IMR-90 (cell line): Measurements from ENCODE around the gene GPR15. TPM values are rescaled to one million over a fixed set of nuclear protein-coding genes. Genes with fewer than 3 reads are reported as not detected.

ENCODE experiments used
- ATAC-seq: fragments of 200-7000 bp; cut with Tn5 transposase; 2 replicates; pipeline ENCODE4 v1.9.1; 2020; ENCODE audit warnings: low read depth, mild to moderate bottlenecking, moderate library complexity
- BruUV-seq: library from RNA; stranded (reverse); fragments of 400-500 nt; replicated peaks from 2 replicates; lab custom pipeline; 2021; lab: Mats Ljungman, UMichigan
- CTCF ChIA-PET: fragments of 300-600 bp; formaldehyde crosslinking; extraction: SDS; loops from one replicate; lab custom pipeline; 2021; ENCODE audit warnings: antibody characterized with exemption; lab: Yijun Ruan, JAX
- POLR2A ChIA-PET: fragments of 300-600 bp; sonication (Branson Sonifier 250); formaldehyde crosslinking; loops from one replicate; lab custom pipeline; 2022; ENCODE audit warnings: antibody characterized with exemption; ENCODE audit not compliant: unreplicated experiment; lab: Charles Lee
- DNase-seq: peaks from one replicate; pipeline ENCODE4 v3.0.0; 2013
- H2AFZ ChIP-seq: replicated peaks from 2 replicates; pipeline ENCODE3; 2013; ENCODE audit warnings: low read length, mild to moderate bottlenecking; ENCODE audit not compliant: poor library complexity
- H2AK5ac ChIP-seq: 2 replicates; pipeline ENCODE4 v1.6.1; 2013; ENCODE audit warnings: low read depth, low read length, inconsistent platforms
- H2AK9ac ChIP-seq: replicated peaks from 2 replicates; pipeline ENCODE3; 2013; ENCODE audit warnings: mild to moderate bottlenecking, low read depth, low read length, moderate library complexity; ENCODE audit not compliant: poor library complexity
- H2BK120ac ChIP-seq: 2 replicates; pipeline ENCODE4 v1.6.1; 2013; ENCODE audit warnings: low read depth, low read length, inconsistent platforms
- H2BK15ac ChIP-seq: 3 replicates; pipeline ENCODE4 v1.6.1; 2013; ENCODE audit warnings: low read depth, low read length, inconsistent platforms
- H2BK20ac ChIP-seq: 2 replicates; pipeline ENCODE4 v1.6.1; 2013; ENCODE audit warnings: low read depth, mild to moderate bottlenecking, inconsistent platforms, low read length, moderate library complexity
- H2BK5ac ChIP-seq: 2 replicates; pipeline ENCODE4 v1.6.1; 2013; ENCODE audit warnings: mild to moderate bottlenecking, low read depth, low read length, inconsistent platforms; ENCODE audit not compliant: poor library complexity, severe bottlenecking
- H3K14ac ChIP-seq: replicated peaks from 2 replicates; pipeline ENCODE4 v1.6.1; 2013; ENCODE audit warnings: low read depth, low read length, inconsistent platforms
- H3K18ac ChIP-seq: 2 replicates; pipeline ENCODE4 v1.6.1; 2013; ENCODE audit warnings: low read depth, low read length, control low read depth
- H3K23ac ChIP-seq: 2 replicates; pipeline ENCODE4 v1.6.1; 2013; ENCODE audit warnings: low read depth, low read length, inconsistent platforms
- H3K27ac ChIP-seq: 2 replicates; pipeline ENCODE4 v1.5.1; 2013; ENCODE audit warnings: mild to moderate bottlenecking, control low read depth, low read length; ENCODE audit not compliant: insufficient read depth
- H3K27me3 ChIP-seq: 2 replicates; pipeline ENCODE4 v1.6.1; 2013; ENCODE audit warnings: low read length; ENCODE audit not compliant: control insufficient read depth, insufficient read depth
- H3K36me3 ChIP-seq: 2 replicates; pipeline ENCODE4 v1.6.1; 2013; ENCODE audit warnings: low read length, mixed read lengths; ENCODE audit not compliant: control insufficient read depth, insufficient read depth
- H3K4ac ChIP-seq: 2 replicates; pipeline ENCODE4 v1.6.1; 2013; ENCODE audit warnings: low read depth, low read length, inconsistent platforms
- H3K4me1 ChIP-seq: 2 replicates; pipeline ENCODE4 v1.6.1; 2013; ENCODE audit warnings: low read length, mixed read lengths; ENCODE audit not compliant: control insufficient read depth, insufficient read depth
- H3K4me2 ChIP-seq: 2 replicates; pipeline ENCODE4 v1.6.1; 2013; ENCODE audit warnings: low read depth, mild to moderate bottlenecking, control low read depth, low read length, moderate library complexity
- H3K4me3 ChIP-seq: 2 replicates; pipeline ENCODE4 v1.5.1; 2013; ENCODE audit warnings: low read depth, mild to moderate bottlenecking, control low read depth, low read length, moderate library complexity; ENCODE audit not compliant: insufficient read depth
- H3K56ac ChIP-seq: 2 replicates; pipeline ENCODE4 v1.6.1; 2013; ENCODE audit warnings: low read length, inconsistent platforms; ENCODE audit not compliant: insufficient read depth; ENCODE audit errors: extremely low read depth
- H3K79me1 ChIP-seq, 2 experiments: 2 replicates each; pipeline ENCODE4 v1.6.1; 2013; ENCODE audit warnings: low read length in 2 of 2, inconsistent platforms in 1 of 2, low read depth in 1 of 2
- H3K9ac ChIP-seq: 2 replicates; pipeline ENCODE4 v1.6.1; 2013; ENCODE audit warnings: low read depth, low read length, control low read depth
- H3K9me1 ChIP-seq: 2 replicates; pipeline ENCODE4 v1.6.1; 2013; ENCODE audit warnings: low read length, inconsistent platforms; ENCODE audit not compliant: insufficient read depth
- H3K9me3 ChIP-seq: 2 replicates; pipeline ENCODE4 v1.6.1; 2013; ENCODE audit warnings: low read length; ENCODE audit not compliant: control insufficient read depth, insufficient read depth
- H4K20me1 ChIP-seq: 2 replicates; pipeline ENCODE4 v1.6.1; 2013; ENCODE audit warnings: low read length, inconsistent platforms; ENCODE audit not compliant: insufficient read depth
- H4K5ac ChIP-seq: 2 replicates; pipeline ENCODE4 v1.6.1; 2013; ENCODE audit warnings: mild to moderate bottlenecking, low read depth, low read length, control low read depth
- H4K8ac ChIP-seq, 2 experiments: 2 replicates each; pipeline ENCODE4 v1.6.1; 2013; ENCODE audit warnings: low read depth in 2 of 2, low read length in 2 of 2, control low read depth in 1 of 2, inconsistent platforms in 1 of 2
- H4K91ac ChIP-seq: 2 replicates; pipeline ENCODE4 v1.6.1; 2013; ENCODE audit warnings: low read depth, low read length, inconsistent platforms; ENCODE audit not compliant: insufficient read depth
- BHLHE40 ChIP-seq: fragments of 150-350 bp; IDR thresholded peaks from 2 replicates; pipeline ENCODE4 v1.6.1; 2016; ENCODE audit warnings: mild to moderate bottlenecking, low read depth, low read length
- CEBPB ChIP-seq: IDR thresholded peaks from 2 replicates; pipeline ENCODE4 v1.6.1; 2012; ENCODE audit warnings: low read depth, low read length, improper control_type of control experiment
- CHD1 ChIP-seq: IDR thresholded peaks from 2 replicates; pipeline ENCODE4 v1.6.1; 2012; ENCODE audit warnings: low read depth, low read length, improper control_type of control experiment
- CTCF ChIP-seq: conservative IDR thresholded peaks from 2 replicates; pipeline ENCODE4 v1.5.1; 2012; ENCODE audit warnings: mild to moderate bottlenecking, low read depth, low read length, improper control_type of control experiment
- ELK1 ChIP-seq: fragments of 150-350 bp; IDR thresholded peaks from 2 replicates; pipeline ENCODE4 v1.6.1; 2016; ENCODE audit warnings: low read depth, mild to moderate bottlenecking, low read length, moderate library complexity, borderline replicate concordance
- FOS ChIP-seq: fragments of 150-350 bp; IDR thresholded peaks from 2 replicates; pipeline ENCODE4 v1.6.1; 2016; ENCODE audit warnings: low read depth, low read length
- MAFK ChIP-seq: IDR thresholded peaks from 2 replicates; pipeline ENCODE4 v1.6.1; 2012; ENCODE audit warnings: low read depth, low read length, improper control_type of control experiment
- MAZ ChIP-seq: IDR thresholded peaks from 2 replicates; pipeline ENCODE4 v1.6.1; 2012; ENCODE audit warnings: low read depth, mild to moderate bottlenecking, low read length, improper control_type of control experiment, moderate library complexity, borderline replicate concordance
- MXI1 ChIP-seq: IDR thresholded peaks from 2 replicates; pipeline ENCODE4 v1.6.1; 2012; ENCODE audit warnings: low read depth, mild to moderate bottlenecking, low read length, moderate library complexity, borderline replicate concordance
- NFE2L2 ChIP-seq: fragments of 150-350 bp; IDR thresholded peaks from 2 replicates; pipeline ENCODE4 v1.6.1; 2016; ENCODE audit warnings: low read depth, mild to moderate bottlenecking, low read length
- POLR2A ChIP-seq: IDR thresholded peaks from 2 replicates; pipeline ENCODE4 v1.6.1; 2012; ENCODE audit warnings: mild to moderate bottlenecking, low read depth, low read length
- RAD21 ChIP-seq: IDR thresholded peaks from 2 replicates; pipeline ENCODE4 v1.6.1; 2012; ENCODE audit warnings: low read length, improper control_type of control experiment
- RCOR1 ChIP-seq: IDR thresholded peaks from 2 replicates; pipeline ENCODE4 v1.6.1; 2012; ENCODE audit warnings: mild to moderate bottlenecking, low read length, improper control_type of control experiment; ENCODE audit not compliant: insufficient replicate concordance
- RFX5 ChIP-seq: IDR thresholded peaks from 2 replicates; pipeline ENCODE4 v1.8.0; 2012; ENCODE audit warnings: low read depth, mild to moderate bottlenecking, low read length, moderate library complexity
- SMC3 ChIP-seq: fragments of 150-350 bp; IDR thresholded peaks from 2 replicates; pipeline ENCODE4 v1.6.1; 2016; ENCODE audit warnings: low read depth, mild to moderate bottlenecking, antibody characterized with exemption, low read length, moderate library complexity
- USF2 ChIP-seq: fragments of 150-350 bp; IDR thresholded peaks from 2 replicates; pipeline ENCODE4 v1.6.1; 2017; ENCODE audit warnings: mild to moderate bottlenecking, antibody characterized with exemption, low read length, low read depth
- WGBS, 2 experiments: methylation state at CpG; one replicate each; pipeline versions ENCODE4 v1.1.5 to v1.1.7; 2013; ENCODE audit warnings: missing lambda C conversion rate in 2 of 2; ENCODE audit not compliant: insufficient read length in 1 of 2; ENCODE audit errors: extremely low coverage in 2 of 2; 5-methylcytosine and 5-hydroxymethylcytosine counted together
- dilution Hi-C: fragments of 300-500 bp; cut with HindIII; formaldehyde crosslinking; loops from one replicate; pipeline ENCODE4 v1.14.3; 2018; ENCODE audit warnings: low sequenced_read_pairs; ENCODE audit not compliant: unreplicated experiment
- in situ Hi-C: fragments of 300-500 bp; cut with MboI; formaldehyde crosslinking; loops from 3 replicates; pipeline ENCODE4 v1.14.3; 2019; ENCODE audit warnings: low sequenced_read_pairs, inconsistent platforms, mixed read lengths
- intact Hi-C: fragments of 100-400 bp; cut with micrococcal nuclease; formaldehyde crosslinking; loops from 2 replicates; pipeline ENCODE4 v1.10.0; 2022
- polyA plus RNA-seq, 3 experiments: library from polyadenylated mRNA; depleted of rRNA; stranded (reverse); fragments of >200 nt; gene quantifications; 2 replicates each; pipeline ENCODE4 v1.2.3, GENCODE V29; 2012; ENCODE audit warnings: low replicate concordance in 1 of 3
- total RNA-seq: library from RNA; depleted of rRNA; stranded (reverse); fragments of >200 nt; gene quantifications from 2 replicates; pipeline ENCODE4 v1.2.3, GENCODE V29; 2012

The GPR15 gene
- total and polyA plus RNA-seq, 2 of the 4 experiments (the other 2 are of a cell fraction), result not detected

GRCh38 chr3:98514948-98515347 lies 16.8 kb upstream of the GPR15 start:
- H3K9me1 ChIP-seq, result no peaks in the 10 kb centered on the region
- no TSS peak for BruUV-seq
- no peak overlapping the region for H3K9ac ChIP-seq
- H3K9me3 ChIP-seq, result no peaks in the 10 kb centered on the region
- H3K23ac ChIP-seq, result no peak overlapping the region
- dilution Hi-C loops, result no loop called here
- DNase-seq (no peak), ATAC-seq (no peak)
- in situ Hi-C loops, result no loop called here
- H4K5ac ChIP-seq, result no peak overlapping the region
- no peak overlapping the region for H4K8ac ChIP-seq
- no peaks in the 10 kb centered on the region for H3K27me3 ChIP-seq
- peaks cover 2% of the 10 kb centered on the region; the same call in 1 of the 2 replicates for H3K4me1 ChIP-seq
- no peak for TF ChIP-seq MAFK
- no peak for TF ChIP-seq RAD21
- TF ChIP-seq CEBPB, result no peak
- TF ChIP-seq MXI1, result no peak
- TF ChIP-seq SMC3, result no peak
- no peak for TF ChIP-seq RFX5
- TF ChIP-seq ELK1, result no peak
- TF ChIP-seq POLR2A, result no peak
- no peak for TF ChIP-seq NFE2L2
- no peak for TF ChIP-seq RCOR1
- TF ChIP-seq CHD1, result no peak
- no peak for TF ChIP-seq USF2
- TF ChIP-seq MAZ, result no peak
- no peak for TF ChIP-seq CTCF
- TF ChIP-seq BHLHE40, result no peak
- TF ChIP-seq FOS, result no peak
- no peak overlapping the region for H3K18ac ChIP-seq
- no peak overlapping the region for H3K4me2 ChIP-seq
- no peak overlapping the region for H3K27ac ChIP-seq
- H4K91ac ChIP-seq, result no peak overlapping the region
- peaks cover 9% of the 10 kb centered on the region for H3K36me3 ChIP-seq
- H2BK5ac ChIP-seq, result no peak overlapping the region
- no peak overlapping the region for H3K56ac ChIP-seq
- POLR2A ChIA-PET, result no interaction called here
- H3K79me1 ChIP-seq, result peaks cover 9 to 11% of the 10 kb centered on the region in 2 experiments
- no peak overlapping the region for H2BK20ac ChIP-seq
- no CpG with 5 or more reads among the region's 1 CpG for whole genome bisulfite sequencing, 2 experiments
- no peak overlapping the region for H2AK9ac ChIP-seq
- CTCF ChIA-PET, result no interaction called here
- H2AFZ ChIP-seq, result no peak overlapping the region
- H3K14ac ChIP-seq, result no peak overlapping the region
- H2BK15ac ChIP-seq, result no peak overlapping the region
- H3K4ac ChIP-seq, result no peak overlapping the region
- H4K20me1 ChIP-seq, result peaks cover 5% of the 10 kb centered on the region; the same call in 1 of the 2 replicates
- H3K4me3 ChIP-seq, result no peak overlapping the region
- H2AK5ac ChIP-seq, result no peak overlapping the region
- intact Hi-C loops, result no loop called here
- H2BK120ac ChIP-seq, result no peak overlapping the region
